ENCODE results near the gene CKS1B.

- TF ChIP-seq CTCF (IDR thresholded peaks at IDR 0.05) = no peak
- TF ChIP-seq POLR2A (IDR thresholded peaks at IDR 0.05) = no peak
Measured at GRCh38 chr1:155022927-155023236, 48.4 kb downstream of the CKS1B start.
